Measurements from ENCODE around the gene PIK3CA. TPM values are rescaled to one million over a fixed set of nuclear protein-coding genes. Genes with fewer than 3 reads are reported as not detected.

Gene PIK3CA
- total and polyA plus RNA-seq, 2 experiments from 2014 or later: 5.1 to 13.4 TPM

DNA sequence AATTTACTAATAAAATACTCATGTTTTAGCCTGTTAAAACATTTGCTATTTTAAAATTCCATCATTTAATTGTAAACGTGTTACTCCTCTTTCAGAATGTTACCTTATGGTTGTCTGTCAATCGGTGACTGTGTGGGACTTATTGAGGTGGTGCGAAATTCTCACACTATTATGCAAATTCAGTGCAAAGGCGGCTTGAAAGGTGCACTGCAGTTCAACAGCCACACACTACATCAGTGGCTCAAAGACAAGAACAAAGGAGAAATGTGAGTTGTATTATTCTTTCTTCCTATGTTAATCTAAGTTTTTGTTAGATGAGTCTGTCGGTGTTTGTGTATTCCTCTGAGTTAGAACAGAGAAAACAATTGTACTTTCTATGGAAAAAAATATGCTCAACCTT is 81.0 kb downstream of the PIK3CA start (continued):
- no peak for TF ChIP-seq NANOG (IDR thresholded peaks at IDR 0.05; ENCODE audit: borderline replicate concordance)

DNA sequence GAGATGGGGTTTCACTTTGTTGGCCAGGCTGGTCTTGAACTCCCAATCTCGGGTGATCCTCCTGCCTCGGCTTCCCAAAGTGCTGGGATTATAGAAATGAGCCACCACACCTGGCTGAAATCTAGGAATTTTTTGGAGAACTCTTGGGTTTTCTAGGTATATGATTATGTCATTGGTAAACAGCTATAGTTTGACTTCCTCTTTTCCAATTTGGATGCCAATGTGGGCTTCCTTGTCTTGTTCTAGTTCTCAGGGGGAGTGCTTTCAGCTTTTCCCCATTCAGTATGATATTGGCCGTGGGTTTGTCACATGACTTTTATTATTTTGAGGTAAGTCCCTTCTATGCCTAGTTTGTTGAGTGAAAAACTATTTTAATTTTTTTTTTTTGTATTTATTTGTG is 84.9 kb downstream of the PIK3CA start:
- TF ChIP-seq ZNF114 (CRISPR knock-in tag; IDR thresholded peaks at IDR 0.05): no peak

DNA sequence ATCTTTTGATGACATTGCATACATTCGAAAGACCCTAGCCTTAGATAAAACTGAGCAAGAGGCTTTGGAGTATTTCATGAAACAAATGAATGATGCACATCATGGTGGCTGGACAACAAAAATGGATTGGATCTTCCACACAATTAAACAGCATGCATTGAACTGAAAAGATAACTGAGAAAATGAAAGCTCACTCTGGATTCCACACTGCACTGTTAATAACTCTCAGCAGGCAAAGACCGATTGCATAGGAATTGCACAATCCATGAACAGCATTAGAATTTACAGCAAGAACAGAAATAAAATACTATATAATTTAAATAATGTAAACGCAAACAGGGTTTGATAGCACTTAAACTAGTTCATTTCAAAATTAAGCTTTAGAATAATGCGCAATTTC is 86.0 kb downstream of the PIK3CA start:
- Mint-ChIP-seq H3K36me3 (ENCODE audit: low read depth) (peaks cover 16% of the 10 kb centered on the region), H3K4me3 (no peak overlapping the region), H3K27me3 (ENCODE audit: insufficient read depth, low read depth, poor library complexity) (no peaks in the 10 kb centered on the region), H3K4me1 (peaks cover 16% of the 10 kb centered on the region), H3K27ac (no peak overlapping the region), H3K9me3 (no peaks in the 10 kb centered on the region)
- H3F3A ChIP-seq (replicated peaks; ENCODE audit: low read depth): no peaks in the 10 kb centered on the region
- no peaks in the 10 kb centered on the region for H3K9me2 ChIP-seq (ENCODE audit: insufficient read depth)
- no peak overlapping the region for H2AFZ ChIP-seq
- DNase-seq (ENCODE audit: low spot score): no peak
- peaks cover 16% of the 10 kb centered on the region for H3K4me1 ChIP-seq (ENCODE audit: insufficient read depth)
- H3K27me3 ChIP-seq (ENCODE audit: insufficient read depth): no peaks in the 10 kb centered on the region
- H3K4me2 ChIP-seq: no peak overlapping the region
- no peaks in the 10 kb centered on the region for H3K79me2 ChIP-seq (replicated peaks; ENCODE audit: insufficient read depth)
- H3K27ac ChIP-seq (ENCODE audit: low read depth): no peak overlapping the region
- no peaks in the 10 kb centered on the region for H4K20me1 ChIP-seq (replicated peaks; ENCODE audit: insufficient read depth)
- peaks cover 7% of the 10 kb centered on the region; the same call in 1 of the 2 replicates for H3K36me3 ChIP-seq (ENCODE audit: insufficient read depth)
- H3K4me3 ChIP-seq: no peak overlapping the region
- ATAC-seq: no peak
- TF ChIP-seq, protein P1, sequence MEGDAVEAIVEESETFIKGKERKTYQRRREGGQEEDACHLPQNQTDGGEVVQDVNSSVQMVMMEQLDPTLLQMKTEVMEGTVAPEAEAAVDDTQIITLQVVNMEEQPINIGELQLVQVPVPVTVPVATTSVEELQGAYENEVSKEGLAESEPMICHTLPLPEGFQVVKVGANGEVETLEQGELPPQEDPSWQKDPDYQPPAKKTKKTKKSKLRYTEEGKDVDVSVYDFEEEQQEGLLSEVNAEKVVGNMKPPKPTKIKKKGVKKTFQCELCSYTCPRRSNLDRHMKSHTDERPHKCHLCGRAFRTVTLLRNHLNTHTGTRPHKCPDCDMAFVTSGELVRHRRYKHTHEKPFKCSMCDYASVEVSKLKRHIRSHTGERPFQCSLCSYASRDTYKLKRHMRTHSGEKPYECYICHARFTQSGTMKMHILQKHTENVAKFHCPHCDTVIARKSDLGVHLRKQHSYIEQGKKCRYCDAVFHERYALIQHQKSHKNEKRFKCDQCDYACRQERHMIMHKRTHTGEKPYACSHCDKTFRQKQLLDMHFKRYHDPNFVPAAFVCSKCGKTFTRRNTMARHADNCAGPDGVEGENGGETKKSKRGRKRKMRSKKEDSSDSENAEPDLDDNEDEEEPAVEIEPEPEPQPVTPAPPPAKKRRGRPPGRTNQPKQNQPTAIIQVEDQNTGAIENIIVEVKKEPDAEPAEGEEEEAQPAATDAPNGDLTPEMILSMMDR (conservative IDR thresholded peaks at IDR 0.05; ENCODE audit: low read depth in 2 of 2): no peak
- TF ChIP-seq, protein P2, sequence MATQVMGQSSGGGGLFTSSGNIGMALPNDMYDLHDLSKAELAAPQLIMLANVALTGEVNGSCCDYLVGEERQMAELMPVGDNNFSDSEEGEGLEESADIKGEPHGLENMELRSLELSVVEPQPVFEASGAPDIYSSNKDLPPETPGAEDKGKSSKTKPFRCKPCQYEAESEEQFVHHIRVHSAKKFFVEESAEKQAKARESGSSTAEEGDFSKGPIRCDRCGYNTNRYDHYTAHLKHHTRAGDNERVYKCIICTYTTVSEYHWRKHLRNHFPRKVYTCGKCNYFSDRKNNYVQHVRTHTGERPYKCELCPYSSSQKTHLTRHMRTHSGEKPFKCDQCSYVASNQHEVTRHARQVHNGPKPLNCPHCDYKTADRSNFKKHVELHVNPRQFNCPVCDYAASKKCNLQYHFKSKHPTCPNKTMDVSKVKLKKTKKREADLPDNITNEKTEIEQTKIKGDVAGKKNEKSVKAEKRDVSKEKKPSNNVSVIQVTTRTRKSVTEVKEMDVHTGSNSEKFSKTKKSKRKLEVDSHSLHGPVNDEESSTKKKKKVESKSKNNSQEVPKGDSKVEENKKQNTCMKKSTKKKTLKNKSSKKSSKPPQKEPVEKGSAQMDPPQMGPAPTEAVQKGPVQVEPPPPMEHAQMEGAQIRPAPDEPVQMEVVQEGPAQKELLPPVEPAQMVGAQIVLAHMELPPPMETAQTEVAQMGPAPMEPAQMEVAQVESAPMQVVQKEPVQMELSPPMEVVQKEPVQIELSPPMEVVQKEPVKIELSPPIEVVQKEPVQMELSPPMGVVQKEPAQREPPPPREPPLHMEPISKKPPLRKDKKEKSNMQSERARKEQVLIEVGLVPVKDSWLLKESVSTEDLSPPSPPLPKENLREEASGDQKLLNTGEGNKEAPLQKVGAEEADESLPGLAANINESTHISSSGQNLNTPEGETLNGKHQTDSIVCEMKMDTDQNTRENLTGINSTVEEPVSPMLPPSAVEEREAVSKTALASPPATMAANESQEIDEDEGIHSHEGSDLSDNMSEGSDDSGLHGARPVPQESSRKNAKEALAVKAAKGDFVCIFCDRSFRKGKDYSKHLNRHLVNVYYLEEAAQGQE (IDR thresholded peaks at IDR 0.05; ENCODE audit: unreplicated experiment): no peak
- no peak for TF ChIP-seq ZNF331 (CRISPR knock-in tag; IDR thresholded peaks at IDR 0.05; ENCODE audit: low read depth)
- no peak for TF ChIP-seq ZNF114 (CRISPR knock-in tag; IDR thresholded peaks at IDR 0.05)
- TF ChIP-seq, protein P3, sequence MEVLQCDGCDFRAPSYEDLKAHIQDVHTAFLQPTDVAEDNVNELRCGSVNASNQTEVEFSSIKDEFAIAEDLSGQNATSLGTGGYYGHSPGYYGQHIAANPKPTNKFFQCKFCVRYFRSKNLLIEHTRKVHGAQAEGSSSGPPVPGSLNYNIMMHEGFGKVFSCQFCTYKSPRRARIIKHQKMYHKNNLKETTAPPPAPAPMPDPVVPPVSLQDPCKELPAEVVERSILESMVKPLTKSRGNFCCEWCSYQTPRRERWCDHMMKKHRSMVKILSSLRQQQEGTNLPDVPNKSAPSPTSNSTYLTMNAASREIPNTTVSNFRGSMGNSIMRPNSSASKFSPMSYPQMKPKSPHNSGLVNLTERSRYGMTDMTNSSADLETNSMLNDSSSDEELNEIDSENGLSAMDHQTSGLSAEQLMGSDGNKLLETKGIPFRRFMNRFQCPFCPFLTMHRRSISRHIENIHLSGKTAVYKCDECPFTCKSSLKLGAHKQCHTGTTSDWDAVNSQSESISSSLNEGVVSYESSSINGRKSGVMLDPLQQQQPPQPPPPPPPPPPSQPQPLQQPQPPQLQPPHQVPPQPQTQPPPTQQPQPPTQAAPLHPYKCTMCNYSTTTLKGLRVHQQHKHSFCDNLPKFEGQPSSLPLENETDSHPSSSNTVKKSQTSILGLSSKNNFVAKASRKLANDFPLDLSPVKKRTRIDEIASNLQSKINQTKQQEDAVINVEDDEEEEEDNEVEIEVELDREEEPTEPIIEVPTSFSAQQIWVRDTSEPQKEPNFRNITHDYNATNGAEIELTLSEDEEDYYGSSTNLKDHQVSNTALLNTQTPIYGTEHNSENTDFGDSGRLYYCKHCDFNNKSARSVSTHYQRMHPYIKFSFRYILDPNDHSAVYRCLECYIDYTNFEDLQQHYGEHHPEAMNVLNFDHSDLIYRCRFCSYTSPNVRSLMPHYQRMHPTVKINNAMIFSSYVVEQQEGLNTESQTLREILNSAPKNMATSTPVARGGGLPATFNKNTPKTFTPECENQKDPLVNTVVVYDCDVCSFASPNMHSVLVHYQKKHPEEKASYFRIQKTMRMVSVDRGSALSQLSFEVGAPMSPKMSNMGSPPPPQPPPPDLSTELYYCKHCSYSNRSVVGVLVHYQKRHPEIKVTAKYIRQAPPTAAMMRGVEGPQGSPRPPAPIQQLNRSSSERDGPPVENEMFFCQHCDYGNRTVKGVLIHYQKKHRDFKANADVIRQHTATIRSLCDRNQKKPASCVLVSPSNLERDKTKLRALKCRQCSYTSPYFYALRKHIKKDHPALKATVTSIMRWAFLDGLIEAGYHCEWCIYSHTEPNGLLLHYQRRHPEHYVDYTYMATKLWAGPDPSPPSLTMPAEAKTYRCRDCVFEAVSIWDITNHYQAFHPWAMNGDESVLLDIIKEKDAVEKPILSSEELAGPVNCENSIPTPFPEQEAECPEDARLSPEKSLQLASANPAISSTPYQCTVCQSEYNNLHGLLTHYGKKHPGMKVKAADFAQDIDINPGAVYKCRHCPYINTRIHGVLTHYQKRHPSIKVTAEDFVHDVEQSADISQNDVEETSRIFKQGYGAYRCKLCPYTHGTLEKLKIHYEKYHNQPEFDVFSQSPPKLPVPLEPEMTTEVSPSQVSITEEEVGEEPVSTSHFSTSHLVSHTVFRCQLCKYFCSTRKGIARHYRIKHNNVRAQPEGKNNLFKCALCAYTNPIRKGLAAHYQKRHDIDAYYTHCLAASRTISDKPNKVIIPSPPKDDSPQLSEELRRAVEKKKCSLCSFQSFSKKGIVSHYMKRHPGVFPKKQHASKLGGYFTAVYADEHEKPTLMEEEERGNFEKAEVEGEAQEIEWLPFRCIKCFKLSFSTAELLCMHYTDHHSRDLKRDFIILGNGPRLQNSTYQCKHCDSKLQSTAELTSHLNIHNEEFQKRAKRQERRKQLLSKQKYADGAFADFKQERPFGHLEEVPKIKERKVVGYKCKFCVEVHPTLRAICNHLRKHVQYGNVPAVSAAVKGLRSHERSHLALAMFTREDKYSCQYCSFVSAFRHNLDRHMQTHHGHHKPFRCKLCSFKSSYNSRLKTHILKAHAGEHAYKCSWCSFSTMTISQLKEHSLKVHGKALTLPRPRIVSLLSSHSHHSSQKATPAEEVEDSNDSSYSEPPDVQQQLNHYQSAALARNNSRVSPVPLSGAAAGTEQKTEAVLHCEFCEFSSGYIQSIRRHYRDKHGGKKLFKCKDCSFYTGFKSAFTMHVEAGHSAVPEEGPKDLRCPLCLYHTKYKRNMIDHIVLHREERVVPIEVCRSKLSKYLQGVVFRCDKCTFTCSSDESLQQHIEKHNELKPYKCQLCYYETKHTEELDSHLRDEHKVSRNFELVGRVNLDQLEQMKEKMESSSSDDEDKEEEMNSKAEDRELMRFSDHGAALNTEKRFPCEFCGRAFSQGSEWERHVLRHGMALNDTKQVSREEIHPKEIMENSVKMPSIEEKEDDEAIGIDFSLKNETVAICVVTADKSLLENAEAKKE (CRISPR knock-in tag; IDR thresholded peaks at IDR 0.05): no peak
- TF ChIP-seq EZH2phosphoT487 (IDR thresholded peaks at IDR 0.05; ENCODE audit: unreplicated experiment): no peak
- no peak for TF ChIP-seq STAT1 (IDR thresholded peaks at IDR 0.05; ENCODE audit: unreplicated experiment)
- TF ChIP-seq JUNB (IDR thresholded peaks at IDR 0.05; ENCODE audit: unreplicated experiment): no peak

More for the DNA sequence above, 84.9 kb downstream of the PIK3CA start:
- peaks cover 16% of the 10 kb centered on the region for H3K36me3 Mint-ChIP-seq (ENCODE audit: low read depth)
- Histone ChIP-seq H3K9me2 (ENCODE audit: insufficient read depth) (no peaks in the 10 kb centered on the region), H2AFZ (no peak overlapping the region), H3K27me3 (ENCODE audit: insufficient read depth) (no peaks in the 10 kb centered on the region), H4K20me1 (replicated peaks; ENCODE audit: insufficient read depth) (no peaks in the 10 kb centered on the region), H3K4me3 (no peak overlapping the region), H3K27ac (ENCODE audit: low read depth) (no peak overlapping the region), H3K4me1 (ENCODE audit: insufficient read depth) (peaks cover 19% of the 10 kb centered on the region), H3F3A (replicated peaks; ENCODE audit: low read depth) (no peaks in the 10 kb centered on the region), H3K79me2 (replicated peaks; ENCODE audit: insufficient read depth) (no peaks in the 10 kb centered on the region), H3K4me2 (no peak overlapping the region), H3K36me3 (ENCODE audit: insufficient read depth) (peaks cover 7% of the 10 kb centered on the region; the same call in 1 of the 2 replicates)
- no peak overlapping the region for H3K4me3 Mint-ChIP-seq
- H3K4me1 Mint-ChIP-seq: peaks cover 16% of the 10 kb centered on the region
- H3K27ac Mint-ChIP-seq: no peak overlapping the region
- ATAC-seq: no peak
- DNase-seq (ENCODE audit: low spot score): no peak
- no peaks in the 10 kb centered on the region for H3K9me3 Mint-ChIP-seq
- no peaks in the 10 kb centered on the region for H3K27me3 Mint-ChIP-seq (ENCODE audit: insufficient read depth, low read depth, poor library complexity)
